SK-N-SH (cell line): Measurements from ENCODE around the gene TDRD10. TPM values are rescaled to one million over a fixed set of nuclear protein-coding genes. Genes with fewer than 3 reads are reported as not detected.
A peak's percentile ranks its signal among the peaks of the same experiment; 100 is the strongest.

Experiments used
- CTCF ChIA-PET: fragments of 300-600, 350-600 bp; formaldehyde crosslinking; extraction: SDS; loops from one replicate; lab custom pipeline; 2021; lab: Yijun Ruan, JAX
- POLR2A ChIA-PET: fragments of 350-600 bp; sonication (Branson Sonifier 250); formaldehyde crosslinking; extraction: SDS; loops from one replicate; lab custom pipeline; 2020; ENCODE audit warnings: antibody characterized with exemption, inconsistent platforms; lab: Yijun Ruan, JAX
- DNase-seq: peaks from one replicate; pipeline ENCODE4 v3.0.0; 2012
- H2AFZ ChIP-seq: fragments of 200-600 bp; sonication (generic); 2 replicates; pipeline ENCODE4 v1.8.1; 2016; ENCODE audit warnings: antibody characterized with exemption, mild to moderate bottlenecking, low read depth
- H3F3A ChIP-seq: fragments of 200-600 bp; sonication (generic); replicated peaks from 2 replicates; pipeline ENCODE3; 2016; ENCODE audit warnings: antibody characterized with exemption, mild to moderate bottlenecking; ENCODE audit not compliant: insufficient read depth
- H3K27ac ChIP-seq, 2 experiments: fragments of 200-500 bp in 1 of 2; fragments of 200-600 bp in 1 of 2; sonication (Bioruptor generic) in 1 of 2; sonication (generic), shearing (Covaris generic) in 1 of 2; 2 replicates each; pipeline versions ENCODE4 v1.5.1 to v1.6.1; 2014 to 2016; ENCODE audit warnings: low read depth in 2 of 2, inconsistent platforms in 1 of 2, low read length in 1 of 2, mild to moderate bottlenecking in 1 of 2, mixed read lengths in 1 of 2
- H3K27me3 ChIP-seq: fragments of 200-600 bp; sonication (generic), shearing (Covaris generic); 2 replicates; pipeline ENCODE4 v1.6.1; 2016; ENCODE audit warnings: mixed run types; ENCODE audit not compliant: insufficient read depth
- H3K36me3 ChIP-seq, 2 experiments: fragments of 200-500 bp in 1 of 2; fragments of 200-600 bp in 1 of 2; sonication (Bioruptor generic) in 1 of 2; sonication (generic) in 1 of 2; replicated peaks in 1 of 2; 2 replicates each; pipeline versions ENCODE3 to v1.5.1; 2014 to 2016; ENCODE audit warnings: low read length in 1 of 2, mild to moderate bottlenecking in 1 of 2; ENCODE audit not compliant: insufficient read depth in 2 of 2, control insufficient read depth in 1 of 2
- H3K4me1 ChIP-seq, 2 experiments: fragments of 200-500 bp in 1 of 2; fragments of 200-600 bp in 1 of 2; sonication (Bioruptor generic) in 1 of 2; sonication (generic), shearing (Covaris generic) in 1 of 2; 2 replicates each; pipeline versions ENCODE4 v1.5.1 to v1.6.1; 2014 to 2016; ENCODE audit warnings: low read depth in 1 of 2, low read length in 1 of 2, mixed run types in 1 of 2; ENCODE audit not compliant: insufficient read depth in 2 of 2, control insufficient read depth in 1 of 2
- H3K4me2 ChIP-seq: fragments of 200-600 bp; sonication (generic), shearing (Covaris generic); 2 replicates; pipeline ENCODE4 v1.6.1; 2017; ENCODE audit warnings: mixed run types
- H3K4me3 ChIP-seq, 2 experiments: fragments of 200-500 bp in 1 of 2; fragments of 200-600 bp in 1 of 2; sonication (Bioruptor generic) in 1 of 2; sonication (generic), shearing (Covaris generic) in 1 of 2; 2 replicates each; pipeline versions ENCODE4 v1.5.1 to v1.8.1; 2014 to 2016; ENCODE audit warnings: low read depth in 2 of 2, inconsistent platforms in 1 of 2, low read length in 1 of 2, mild to moderate bottlenecking in 1 of 2, mixed read lengths in 1 of 2, moderate library complexity in 1 of 2
- H3K79me2 ChIP-seq: fragments of 200-600 bp; sonication (generic); 2 replicates; pipeline ENCODE4 v1.8.1; 2017; ENCODE audit warnings: mild to moderate bottlenecking; ENCODE audit not compliant: insufficient read depth
- H3K9ac ChIP-seq: fragments of 200-600 bp; sonication (generic); 2 replicates; pipeline ENCODE4 v1.6.1; 2017; ENCODE audit warnings: mixed run types
- H3K9me2 ChIP-seq: fragments of 200-600 bp; sonication (generic); 2 replicates; pipeline ENCODE4 v1.6.1; 2017; ENCODE audit warnings: mixed run types
- H3K9me3 ChIP-seq: fragments of 200-600 bp; sonication (generic); 2 replicates; pipeline ENCODE4 v1.6.1; 2017; ENCODE audit warnings: mixed run types, mild to moderate bottlenecking, moderate library complexity
- H4K20me1 ChIP-seq: fragments of 200-600 bp; sonication (generic); 2 replicates; pipeline ENCODE4 v1.6.1; 2017; ENCODE audit warnings: mild to moderate bottlenecking, mixed run types; ENCODE audit not compliant: insufficient read depth
- CHD2 ChIP-seq: fragments of 150-350 bp; IDR thresholded peaks from 2 replicates; pipeline ENCODE4 v1.6.1; 2018; ENCODE audit warnings: low read length; ENCODE audit not compliant: partially characterized antibody
- CTCF ChIP-seq: fragments of 200-600 bp; sonication (generic); IDR thresholded peaks from 2 replicates; pipeline ENCODE4 v1.6.1; 2017; ENCODE audit warnings: antibody characterized with exemption, mild to moderate bottlenecking, moderate library complexity
- ELF1 ChIP-seq: IDR thresholded peaks from 2 replicates; pipeline ENCODE4 v1.4.0; 2012
- EZH2phosphoT487 ChIP-seq: fragments of 200-600 bp; sonication (generic); IDR thresholded peaks from 2 replicates; pipeline ENCODE4 v1.6.1; 2017; ENCODE audit warnings: low read depth, mixed run types, mild to moderate bottlenecking, antibody characterized with exemption, moderate library complexity, borderline replicate concordance
- FOXJ3 ChIP-seq: sonication (generic); formaldehyde crosslinking; IDR thresholded peaks from 2 replicates; pipeline ENCODE4 v1.5.1; 2020; ENCODE audit warnings: mild to moderate bottlenecking, missing genetic modification reagents
- GABPA ChIP-seq: IDR thresholded peaks from 2 replicates; pipeline ENCODE4 v1.4.0; 2012; ENCODE audit warnings: low read depth, mild to moderate bottlenecking
- MAX ChIP-seq: IDR thresholded peaks from 2 replicates; pipeline ENCODE4 v1.4.0; 2012; ENCODE audit warnings: low read depth
- MEF2A ChIP-seq: IDR thresholded peaks from 2 replicates; pipeline ENCODE4 v1.4.0; 2012; ENCODE audit warnings: low read depth, borderline replicate concordance
- NRF1 ChIP-seq: IDR thresholded peaks from 2 replicates; pipeline ENCODE4 v1.6.1; 2012; ENCODE audit warnings: low read depth, mild to moderate bottlenecking, low read length
- POLR2AphosphoS5 ChIP-seq: IDR thresholded peaks from 2 replicates; pipeline ENCODE4 v1.6.1; 2012; ENCODE audit warnings: low read depth, low read length
- RCOR1 ChIP-seq: fragments of 150-350 bp; IDR thresholded peaks from 2 replicates; pipeline ENCODE4 v1.6.1; 2017; ENCODE audit warnings: antibody characterized with exemption, low read length
- RXRA ChIP-seq: IDR thresholded peaks from 2 replicates; pipeline ENCODE4 v1.4.0; 2012; ENCODE audit warnings: low read depth, mild to moderate bottlenecking, borderline replicate concordance
- SMC3 ChIP-seq: IDR thresholded peaks from 2 replicates; pipeline ENCODE4 v1.6.1; 2012; ENCODE audit warnings: low read depth, low read length, improper control_type of control experiment
- TAF1 ChIP-seq: IDR thresholded peaks from 2 replicates; pipeline ENCODE4 v1.6.1; 2012; ENCODE audit warnings: low read depth, mild to moderate bottlenecking, low read length, moderate library complexity, borderline replicate concordance
- TCF12 ChIP-seq: IDR thresholded peaks from 2 replicates; pipeline ENCODE4 v1.4.0; 2012
- USF1 ChIP-seq: IDR thresholded peaks from 2 replicates; pipeline ENCODE4 v1.4.0; 2012; ENCODE audit warnings: low read depth, borderline replicate concordance
- WGBS: methylation state at CpG from one replicate; pipeline ENCODE4 v1.1.6; 2017; ENCODE audit warnings: low lambda C conversion rate; 5-methylcytosine and 5-hydroxymethylcytosine counted together
- polyA plus RNA-seq, 3 experiments: library from polyadenylated mRNA; depleted of rRNA; stranded (reverse); fragments of >200 nt; gene quantifications; 2 replicates each; pipeline ENCODE4 v1.2.3, GENCODE V29; 2012

The TDRD10 gene
- polyA plus RNA-seq (2012; rRNA removed): not detected in 2 replicates
- not detected in 2 replicates for polyA plus RNA-seq (2012; cell fraction: cytosol; rRNA removed)
- not detected in 2 replicates for polyA plus RNA-seq (2012; cell fraction: nucleus; rRNA removed)

GRCh38 chr1:154502066-154502743 lies at the start of gene TDRD10, which contains the start of gene SHE:
TDRD10 (plus strand) TSS chr1:154502219; CDS start chr1:154506904, 4,685 bp downstream.
SHE (minus strand) TSS chr1:154502412; CDS start chr1:154502026, 386 bp downstream.
- H3K27me3 ChIP-seq: peaks cover 57% of the 10 kb centered on the region
- no peak within 1 kb of the TSS for H2AFZ ChIP-seq
- no peaks in the 10 kb centered on the region for H4K20me1 ChIP-seq
- no peaks in the 10 kb centered on the region for H3K9me2 ChIP-seq
- H3K9me3 ChIP-seq: no peaks in the 10 kb centered on the region
- TF ChIP-seq TCF12: no peak
- no peak for TF ChIP-seq POLR2AphosphoS5
- TF ChIP-seq RCOR1: no peak
- TF ChIP-seq MAX: no peak
- no peak for TF ChIP-seq FOXJ3 (CRISPR knock-in tag)
- TF ChIP-seq ELF1: no peak
- TF ChIP-seq MEF2A: no peak
- TF ChIP-seq EZH2phosphoT487: no peak
- no peak for TF ChIP-seq RXRA
- TF ChIP-seq CHD2: no peak
- TF ChIP-seq SMC3: no peak
- no peak for TF ChIP-seq USF1
- no peak for TF ChIP-seq CTCF
- TF ChIP-seq GABPA: no peak
- no peak for TF ChIP-seq TAF1
- TF ChIP-seq NRF1: no peak
- H3K4me3 ChIP-seq: peak within 1 kb of the TSS in 1 of 2 experiments; percentile 14; a peak in 1 of 4 replicates
- H3K79me2 ChIP-seq: no peaks in the 10 kb centered on the region
- POLR2A ChIA-PET: no interaction called here
- DNase-seq: peak; percentile 75
- 45% methylated on average over 12 of the region's 90 CpGs for WGBS
- no peaks in the 10 kb centered on the region for H3F3A ChIP-seq
- no peak within 1 kb of the TSS for H3K9ac ChIP-seq
- no peaks in the 10 kb centered on the region for H3K4me1 ChIP-seq
- no peak within 1 kb of the TSS for H3K4me2 ChIP-seq
- CTCF ChIA-PET: interaction anchor here (0.6 to 2.8 kb wide), 2 partner anchors 13 to 23 kb away, joined by 3 to 17 read pairs; no protein-coding TSS in a partner anchor
- no peak within 1 kb of the TSS for H3K27ac ChIP-seq
- H3K36me3 ChIP-seq: no peaks in the 10 kb centered on the region
